Measurements from ENCODE around the gene CORO2B. TPM values are rescaled to one million over a fixed set of nuclear protein-coding genes. Genes with fewer than 3 reads are reported as not detected.

Gene CORO2B
- total and polyA plus RNA-seq, 2 experiments from 2014 or later, result 1.6 to 4.6 TPM

DNA sequence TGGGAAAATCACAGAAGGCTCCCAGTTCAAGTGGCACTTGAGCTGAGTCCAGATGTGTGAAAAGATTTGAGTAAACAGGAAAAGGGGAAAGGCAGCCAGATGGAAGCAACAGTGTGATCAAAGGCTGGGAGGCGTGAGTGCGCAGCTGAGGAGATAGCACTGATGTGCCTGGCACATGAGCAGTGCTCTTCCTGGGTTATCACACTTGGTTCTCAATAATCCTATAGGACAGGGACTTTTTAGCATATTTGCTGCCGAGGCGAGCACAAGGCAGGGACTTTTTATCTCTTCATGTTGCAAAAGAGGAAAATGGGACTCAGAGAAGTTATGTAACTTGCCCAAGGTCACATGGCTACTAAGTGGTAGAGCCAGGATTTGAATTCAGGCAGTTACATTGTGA lies 39.6 kb downstream of the CORO2B start:
- ATAC-seq (no peak), DNase-seq (ENCODE audit: low spot score) (no peak)
- H3F3A ChIP-seq (replicated peaks; ENCODE audit: low read depth), result no peaks in the 10 kb centered on the region
- H3K4me2 ChIP-seq, result no peak overlapping the region
- H3K79me2 ChIP-seq (replicated peaks; ENCODE audit: insufficient read depth), result 0 out of 2 replicates have a peak, but pooled peaks cover 3% of the 10 kb centered on the region
- no peak overlapping the region for H3K4me3 ChIP-seq
- no peak overlapping the region for H3K4me3 Mint-ChIP-seq
- no peak overlapping the region for H3K27ac ChIP-seq (ENCODE audit: low read depth)
- H3K27ac Mint-ChIP-seq, result no peak overlapping the region
- H3K9me2 ChIP-seq (ENCODE audit: insufficient read depth), result no peaks in the 10 kb centered on the region
- peaks cover 8% of the 10 kb centered on the region for H3K27me3 Mint-ChIP-seq (ENCODE audit: insufficient read depth, low read depth, poor library complexity)
- no peaks in the 10 kb centered on the region for H3K27me3 ChIP-seq (ENCODE audit: insufficient read depth)
- H4K20me1 ChIP-seq (replicated peaks; ENCODE audit: insufficient read depth), result no peaks in the 10 kb centered on the region
- H3K9me3 Mint-ChIP-seq, result no peaks in the 10 kb centered on the region
- H2AFZ ChIP-seq, result no peak overlapping the region
- H3K36me3 Mint-ChIP-seq (ENCODE audit: low read depth), result no peaks in the 10 kb centered on the region
- peaks cover 15% of the 10 kb centered on the region for H3K4me1 ChIP-seq (ENCODE audit: insufficient read depth)
- H3K4me1 Mint-ChIP-seq, result peaks cover 20% of the 10 kb centered on the region
- TF ChIP-seq REST (IDR thresholded peaks at IDR 0.05; ENCODE audit: unreplicated experiment), result no peak
- TF ChIP-seq ZNF114 (CRISPR knock-in tag; IDR thresholded peaks at IDR 0.05), result no peak
- TF ChIP-seq ZNF331 (CRISPR knock-in tag; IDR thresholded peaks at IDR 0.05; ENCODE audit: low read depth), result no peak
- no peak for TF ChIP-seq JUNB (IDR thresholded peaks at IDR 0.05; ENCODE audit: unreplicated experiment)
- no peak for TF ChIP-seq EZH2 (IDR thresholded peaks at IDR 0.05; ENCODE audit: low read depth, unreplicated experiment)
- no peak for TF ChIP-seq NANOG (IDR thresholded peaks at IDR 0.05; ENCODE audit: borderline replicate concordance)
- TF ChIP-seq EZH2phosphoT487 (IDR thresholded peaks at IDR 0.05; ENCODE audit: unreplicated experiment), result no peak
- no peak for TF ChIP-seq STAT1 (IDR thresholded peaks at IDR 0.05; ENCODE audit: unreplicated experiment)
- TF ChIP-seq, protein P1, sequence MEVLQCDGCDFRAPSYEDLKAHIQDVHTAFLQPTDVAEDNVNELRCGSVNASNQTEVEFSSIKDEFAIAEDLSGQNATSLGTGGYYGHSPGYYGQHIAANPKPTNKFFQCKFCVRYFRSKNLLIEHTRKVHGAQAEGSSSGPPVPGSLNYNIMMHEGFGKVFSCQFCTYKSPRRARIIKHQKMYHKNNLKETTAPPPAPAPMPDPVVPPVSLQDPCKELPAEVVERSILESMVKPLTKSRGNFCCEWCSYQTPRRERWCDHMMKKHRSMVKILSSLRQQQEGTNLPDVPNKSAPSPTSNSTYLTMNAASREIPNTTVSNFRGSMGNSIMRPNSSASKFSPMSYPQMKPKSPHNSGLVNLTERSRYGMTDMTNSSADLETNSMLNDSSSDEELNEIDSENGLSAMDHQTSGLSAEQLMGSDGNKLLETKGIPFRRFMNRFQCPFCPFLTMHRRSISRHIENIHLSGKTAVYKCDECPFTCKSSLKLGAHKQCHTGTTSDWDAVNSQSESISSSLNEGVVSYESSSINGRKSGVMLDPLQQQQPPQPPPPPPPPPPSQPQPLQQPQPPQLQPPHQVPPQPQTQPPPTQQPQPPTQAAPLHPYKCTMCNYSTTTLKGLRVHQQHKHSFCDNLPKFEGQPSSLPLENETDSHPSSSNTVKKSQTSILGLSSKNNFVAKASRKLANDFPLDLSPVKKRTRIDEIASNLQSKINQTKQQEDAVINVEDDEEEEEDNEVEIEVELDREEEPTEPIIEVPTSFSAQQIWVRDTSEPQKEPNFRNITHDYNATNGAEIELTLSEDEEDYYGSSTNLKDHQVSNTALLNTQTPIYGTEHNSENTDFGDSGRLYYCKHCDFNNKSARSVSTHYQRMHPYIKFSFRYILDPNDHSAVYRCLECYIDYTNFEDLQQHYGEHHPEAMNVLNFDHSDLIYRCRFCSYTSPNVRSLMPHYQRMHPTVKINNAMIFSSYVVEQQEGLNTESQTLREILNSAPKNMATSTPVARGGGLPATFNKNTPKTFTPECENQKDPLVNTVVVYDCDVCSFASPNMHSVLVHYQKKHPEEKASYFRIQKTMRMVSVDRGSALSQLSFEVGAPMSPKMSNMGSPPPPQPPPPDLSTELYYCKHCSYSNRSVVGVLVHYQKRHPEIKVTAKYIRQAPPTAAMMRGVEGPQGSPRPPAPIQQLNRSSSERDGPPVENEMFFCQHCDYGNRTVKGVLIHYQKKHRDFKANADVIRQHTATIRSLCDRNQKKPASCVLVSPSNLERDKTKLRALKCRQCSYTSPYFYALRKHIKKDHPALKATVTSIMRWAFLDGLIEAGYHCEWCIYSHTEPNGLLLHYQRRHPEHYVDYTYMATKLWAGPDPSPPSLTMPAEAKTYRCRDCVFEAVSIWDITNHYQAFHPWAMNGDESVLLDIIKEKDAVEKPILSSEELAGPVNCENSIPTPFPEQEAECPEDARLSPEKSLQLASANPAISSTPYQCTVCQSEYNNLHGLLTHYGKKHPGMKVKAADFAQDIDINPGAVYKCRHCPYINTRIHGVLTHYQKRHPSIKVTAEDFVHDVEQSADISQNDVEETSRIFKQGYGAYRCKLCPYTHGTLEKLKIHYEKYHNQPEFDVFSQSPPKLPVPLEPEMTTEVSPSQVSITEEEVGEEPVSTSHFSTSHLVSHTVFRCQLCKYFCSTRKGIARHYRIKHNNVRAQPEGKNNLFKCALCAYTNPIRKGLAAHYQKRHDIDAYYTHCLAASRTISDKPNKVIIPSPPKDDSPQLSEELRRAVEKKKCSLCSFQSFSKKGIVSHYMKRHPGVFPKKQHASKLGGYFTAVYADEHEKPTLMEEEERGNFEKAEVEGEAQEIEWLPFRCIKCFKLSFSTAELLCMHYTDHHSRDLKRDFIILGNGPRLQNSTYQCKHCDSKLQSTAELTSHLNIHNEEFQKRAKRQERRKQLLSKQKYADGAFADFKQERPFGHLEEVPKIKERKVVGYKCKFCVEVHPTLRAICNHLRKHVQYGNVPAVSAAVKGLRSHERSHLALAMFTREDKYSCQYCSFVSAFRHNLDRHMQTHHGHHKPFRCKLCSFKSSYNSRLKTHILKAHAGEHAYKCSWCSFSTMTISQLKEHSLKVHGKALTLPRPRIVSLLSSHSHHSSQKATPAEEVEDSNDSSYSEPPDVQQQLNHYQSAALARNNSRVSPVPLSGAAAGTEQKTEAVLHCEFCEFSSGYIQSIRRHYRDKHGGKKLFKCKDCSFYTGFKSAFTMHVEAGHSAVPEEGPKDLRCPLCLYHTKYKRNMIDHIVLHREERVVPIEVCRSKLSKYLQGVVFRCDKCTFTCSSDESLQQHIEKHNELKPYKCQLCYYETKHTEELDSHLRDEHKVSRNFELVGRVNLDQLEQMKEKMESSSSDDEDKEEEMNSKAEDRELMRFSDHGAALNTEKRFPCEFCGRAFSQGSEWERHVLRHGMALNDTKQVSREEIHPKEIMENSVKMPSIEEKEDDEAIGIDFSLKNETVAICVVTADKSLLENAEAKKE (CRISPR knock-in tag; IDR thresholded peaks at IDR 0.05), result no peak
- TF ChIP-seq CREB1 (CRISPR knock-in tag; IDR thresholded peaks at IDR 0.05; ENCODE audit: low read depth), result no peak
- TF ChIP-seq POLR2AphosphoS5 (IDR thresholded peaks at IDR 0.05; ENCODE audit: low read depth), result no peak
- TF ChIP-seq, protein P2, sequence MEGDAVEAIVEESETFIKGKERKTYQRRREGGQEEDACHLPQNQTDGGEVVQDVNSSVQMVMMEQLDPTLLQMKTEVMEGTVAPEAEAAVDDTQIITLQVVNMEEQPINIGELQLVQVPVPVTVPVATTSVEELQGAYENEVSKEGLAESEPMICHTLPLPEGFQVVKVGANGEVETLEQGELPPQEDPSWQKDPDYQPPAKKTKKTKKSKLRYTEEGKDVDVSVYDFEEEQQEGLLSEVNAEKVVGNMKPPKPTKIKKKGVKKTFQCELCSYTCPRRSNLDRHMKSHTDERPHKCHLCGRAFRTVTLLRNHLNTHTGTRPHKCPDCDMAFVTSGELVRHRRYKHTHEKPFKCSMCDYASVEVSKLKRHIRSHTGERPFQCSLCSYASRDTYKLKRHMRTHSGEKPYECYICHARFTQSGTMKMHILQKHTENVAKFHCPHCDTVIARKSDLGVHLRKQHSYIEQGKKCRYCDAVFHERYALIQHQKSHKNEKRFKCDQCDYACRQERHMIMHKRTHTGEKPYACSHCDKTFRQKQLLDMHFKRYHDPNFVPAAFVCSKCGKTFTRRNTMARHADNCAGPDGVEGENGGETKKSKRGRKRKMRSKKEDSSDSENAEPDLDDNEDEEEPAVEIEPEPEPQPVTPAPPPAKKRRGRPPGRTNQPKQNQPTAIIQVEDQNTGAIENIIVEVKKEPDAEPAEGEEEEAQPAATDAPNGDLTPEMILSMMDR (conservative IDR thresholded peaks at IDR 0.05; ENCODE audit: low read depth in 2 of 2), result no peak
- TF ChIP-seq, protein P3, sequence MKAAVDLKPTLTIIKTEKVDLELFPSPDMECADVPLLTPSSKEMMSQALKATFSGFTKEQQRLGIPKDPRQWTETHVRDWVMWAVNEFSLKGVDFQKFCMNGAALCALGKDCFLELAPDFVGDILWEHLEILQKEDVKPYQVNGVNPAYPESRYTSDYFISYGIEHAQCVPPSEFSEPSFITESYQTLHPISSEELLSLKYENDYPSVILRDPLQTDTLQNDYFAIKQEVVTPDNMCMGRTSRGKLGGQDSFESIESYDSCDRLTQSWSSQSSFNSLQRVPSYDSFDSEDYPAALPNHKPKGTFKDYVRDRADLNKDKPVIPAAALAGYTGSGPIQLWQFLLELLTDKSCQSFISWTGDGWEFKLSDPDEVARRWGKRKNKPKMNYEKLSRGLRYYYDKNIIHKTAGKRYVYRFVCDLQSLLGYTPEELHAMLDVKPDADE (IDR thresholded peaks at IDR 0.05), result no peak
- no peaks in the 10 kb centered on the region for H3K36me3 ChIP-seq (ENCODE audit: insufficient read depth)

Data from GM23338 (cell line).